ENCODE data around the gene UMPS. TPM values are rescaled to one million over a fixed set of nuclear protein-coding genes. Genes with fewer than 3 reads are reported as not detected.
A peak's percentile ranks its signal among the peaks of the same experiment; 100 is the strongest.
"Not testable (repeated sequence)": the region's sequence is repeated elsewhere in the genome, so short reads cannot be mapped to it uniquely, and the experiment has no call there.

UMPS gene
- total RNA-seq, 1 donor from 2014 or later, result 19.4 TPM

- peak overlapping the region; percentile 98 for H3K27ac Mint-ChIP-seq (ENCODE audit: unreplicated experiment)
- TF ChIP-seq CTCF (IDR thresholded peaks at IDR 0.05), result no peak
- H3K4me3 Mint-ChIP-seq (ENCODE audit: unreplicated experiment), result no peak overlapping the region
- no peak for DNase-seq (ENCODE audit: low spot score)
- H3K36me3 Mint-ChIP-seq (ENCODE audit: low read depth), result peaks cover 18% of the 10 kb centered on the region
- no peaks in the 10 kb centered on the region for H3K27me3 Mint-ChIP-seq (ENCODE audit: low read depth)
- no peaks in the 10 kb centered on the region for H3K9me3 Mint-ChIP-seq (ENCODE audit: low read depth)
- H3K4me1 Mint-ChIP-seq (ENCODE audit: low read depth), result peaks cover 91% of the 10 kb centered on the region
Measured at GRCh38 chr3:124780761-124781475, 50.7 kb downstream of the UMPS start.

- Mint-ChIP-seq H3K4me1 (ENCODE audit: low read depth) (peaks cover 92% of the 10 kb centered on the region), H3K36me3 (ENCODE audit: low read depth) (peaks cover 17% of the 10 kb centered on the region), H3K27me3 (ENCODE audit: low read depth) (no peaks in the 10 kb centered on the region), H3K9me3 (ENCODE audit: low read depth) (no peaks in the 10 kb centered on the region), H3K27ac (ENCODE audit: unreplicated experiment) (peak overlapping the region; percentile 98), H3K4me3 (ENCODE audit: unreplicated experiment) (no peak overlapping the region)
- no peak for DNase-seq (ENCODE audit: low spot score)
- TF ChIP-seq CTCF (IDR thresholded peaks at IDR 0.05), result no peak
Measured at GRCh38 chr3:124781476-124782376, 51.5 kb downstream of the UMPS start.

- peaks cover 96% of the 10 kb centered on the region for H3K4me1 Mint-ChIP-seq (ENCODE audit: low read depth)
Measured at GRCh38 chr3:124782377-124782712, 52.1 kb downstream of the UMPS start.

GRCh38 chr3:124783696-124784095 lies 53.4 kb downstream of the UMPS start:
- no peaks in the 10 kb centered on the region for H3K27me3 Mint-ChIP-seq (ENCODE audit: low read depth)
- no peaks in the 10 kb centered on the region for H3K9me3 Mint-ChIP-seq (ENCODE audit: low read depth)
- H3K27ac Mint-ChIP-seq (ENCODE audit: unreplicated experiment), result peak overlapping the region; percentile 70
- DNase-seq (ENCODE audit: low spot score), result no peak
- no peak overlapping the region for H3K4me3 Mint-ChIP-seq (ENCODE audit: unreplicated experiment)
- TF ChIP-seq CTCF (IDR thresholded peaks at IDR 0.05), result no peak
- H3K36me3 Mint-ChIP-seq (ENCODE audit: low read depth), result peaks cover 12% of the 10 kb centered on the region
- H3K4me1 Mint-ChIP-seq (ENCODE audit: low read depth), result peaks cover 97% of the 10 kb centered on the region

More at GRCh38 chr3:124782377-124782712, 52.1 kb downstream of the UMPS start:
- DNase-seq (ENCODE audit: low spot score); H3K9me3 Mint-ChIP-seq (ENCODE audit: low read depth); H3K4me3 Mint-ChIP-seq (ENCODE audit: unreplicated experiment); H3K27me3 Mint-ChIP-seq (ENCODE audit: low read depth): not testable (repeated sequence)
- Mint-ChIP-seq H3K27ac (ENCODE audit: unreplicated experiment) (peak overlapping the region; percentile 98), H3K36me3 (ENCODE audit: low read depth) (peaks cover 17% of the 10 kb centered on the region)

DNA sequence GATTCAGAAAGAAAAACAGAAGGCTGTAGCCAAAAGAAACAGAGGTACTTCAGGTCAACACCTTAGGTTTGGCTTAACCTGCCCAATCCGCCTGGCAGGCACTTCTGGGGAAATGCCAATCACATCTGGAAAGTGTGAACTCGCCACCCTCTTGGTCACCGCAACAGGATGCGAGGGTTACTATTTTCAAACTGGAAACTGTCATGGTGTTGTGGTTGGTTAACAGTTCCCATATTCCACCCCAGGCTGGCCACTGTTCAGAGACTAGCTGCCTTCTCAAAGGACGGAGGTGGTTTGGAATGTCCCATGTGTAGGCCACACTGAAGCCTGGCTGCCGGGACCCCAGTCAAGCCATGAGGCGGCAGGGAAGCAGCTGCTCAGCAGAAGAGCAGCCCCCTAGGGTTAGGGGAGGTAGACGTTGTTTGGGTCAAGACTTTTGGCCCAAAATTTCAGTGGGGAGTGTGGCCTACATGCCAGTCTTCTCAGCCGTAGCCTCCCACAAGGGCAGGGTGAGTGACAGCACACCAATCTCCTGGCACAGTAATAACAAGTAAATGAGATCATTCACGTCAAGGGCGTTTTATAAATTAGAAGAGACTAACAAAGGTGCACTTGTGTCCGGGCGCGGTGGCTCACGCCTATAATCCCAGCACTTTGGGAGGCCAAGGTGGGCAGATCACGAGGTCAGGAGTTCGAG lies 54.6 kb downstream of the UMPS start:
- H3K27ac Mint-ChIP-seq (ENCODE audit: unreplicated experiment), result peak overlapping the region; percentile 83
- H3K4me1 Mint-ChIP-seq (ENCODE audit: low read depth), result peaks cover 85% of the 10 kb centered on the region
- DNase-seq (ENCODE audit: low spot score), result no peak
- H3K27me3 Mint-ChIP-seq (ENCODE audit: low read depth), result no peaks in the 10 kb centered on the region
- no peak for TF ChIP-seq CTCF (IDR thresholded peaks at IDR 0.05)
- H3K9me3 Mint-ChIP-seq (ENCODE audit: low read depth), result no peaks in the 10 kb centered on the region
- peaks cover 10% of the 10 kb centered on the region for H3K36me3 Mint-ChIP-seq (ENCODE audit: low read depth)
- H3K4me3 Mint-ChIP-seq (ENCODE audit: unreplicated experiment), result no peak overlapping the region

Data from chondrocyte (in vitro differentiated cells).